Adipose tissue (tissue), 3 donors: Measurements from ENCODE around the gene GPR31. TPM values are rescaled to one million over a fixed set of nuclear protein-coding genes. Genes with fewer than 3 reads are reported as not detected.
"Not testable (repeated sequence)": the region's sequence is repeated elsewhere in the genome, so short reads cannot be mapped to it uniquely, and the experiment has no call there.

Experiments
- H3K27ac ChIP-seq: one replicate; pipeline ENCODE4 v1.5.1; 2013; ENCODE audit warnings: low read depth, low read length
- WGBS, 3 donors: extraction: QIAGEN DNeasy Blood & Tissue Kit; methylation state at CpG; one replicate each; pipeline ENCODE4 v1.1.7; 2013; 5-methylcytosine and 5-hydroxymethylcytosine counted together
- polyA plus RNA-seq, 3 donors: library from polyadenylated mRNA; stranded (reverse); fragments of 200-250 nt; gene quantifications; one replicate each; pipeline ENCODE4 v1.2.3, GENCODE V29; 2013
- donor health status: healthy with polysubstance abuse.
- donor health status: Bipolar disorder and iron deficiency.
- donor health status: healthy.

GPR31 gene
- not detected for polyA plus RNA-seq

- 59 to 75% (median 60%) methylated on average over 4 of the region's 4 CpGs for WGBS, 3 donors
- no peak within 1 kb of the TSS for H3K27ac ChIP-seq
Observed at GRCh38 chr6:167157863-167158262, at the start of gene GPR31. Gene GPR31, minus strand, starts transcription at chr6:167157980. Its CDS starts 149 bp downstream, at chr6:167157831.

- H3K27ac ChIP-seq, result no peak overlapping the region
- 79 to 85% (median 83%) methylated on average over 7 of the region's 7 CpGs for WGBS, 3 donors
Observed at GRCh38 chr6:167207527-167207926, 49.7 kb upstream of the GPR31 start.

- not testable (repeated sequence) for H3K27ac ChIP-seq
- 83 to 90% (median 86%) methylated on average over 10 to 11 of the region's 11 CpGs for WGBS, 3 donors
Observed at GRCh38 chr6:167205316-167205715, 47.5 kb upstream of the GPR31 start.

- not testable (repeated sequence) for H3K27ac ChIP-seq
- WGBS, 3 donors, result 67 to 84% (median 80%) methylated on average over 7 to 9 of the region's 10 CpGs
Observed at GRCh38 chr6:167204059-167204348, 46.2 kb upstream of the GPR31 start.

- H3K27ac ChIP-seq, result not testable (repeated sequence)
- WGBS, 3 donors, result 73 to 81% (median 74%) methylated on average over 22 to 27 of the region's 29 CpGs
Observed at GRCh38 chr6:167203261-167204058, 45.7 kb upstream of the GPR31 start.

GRCh38 chr6:167202613-167203012 lies 44.8 kb upstream of the GPR31 start:
- H3K27ac ChIP-seq, result not testable (repeated sequence)
- WGBS, 3 donors, result 75 to 87% (median 83%) methylated on average over 5 to 8 of the region's 8 CpGs

GRCh38 chr6:167200806-167201205 lies 43.0 kb upstream of the GPR31 start:
- 93 to 96% (median 95%) methylated on average over 14 of the region's 14 CpGs for WGBS, 3 donors
- H3K27ac ChIP-seq, result no peak overlapping the region

GRCh38 chr6:167195941-167196610 lies 38.3 kb upstream of the GPR31 start:
- 58 to 65% (median 62%) methylated on average over 9 to 11 of the region's 21 CpGs for WGBS, 3 donors
- H3K27ac ChIP-seq, result not testable (repeated sequence)

- 66 to 81% (median 77%) methylated on average over 6 of the region's 6 CpGs for WGBS, 3 donors
- not testable (repeated sequence) for H3K27ac ChIP-seq
Observed at GRCh38 chr6:167193515-167194125, 35.8 kb upstream of the GPR31 start.

- 93 to 95% (median 94%) methylated on average over 8 of the region's 8 CpGs for WGBS, 3 donors
- H3K27ac ChIP-seq, result not testable (repeated sequence)
Observed at GRCh38 chr6:167191043-167191583, 33.3 kb upstream of the GPR31 start.

GRCh38 chr6:167187275-167187674 lies 29.5 kb upstream of the GPR31 start:
- 55 to 72% (median 66%) methylated on average over 8 to 9 of the region's 9 CpGs for WGBS, 3 donors
- H3K27ac ChIP-seq, result not testable (repeated sequence)

- H3K27ac ChIP-seq, result not testable (repeated sequence)
- 66 to 82% (median 74%) methylated on average over 3 of the region's 3 CpGs for WGBS, 3 donors
Observed at GRCh38 chr6:167185101-167185500, 27.3 kb upstream of the GPR31 start.

GRCh38 chr6:167182913-167183314 lies 25.1 kb upstream of the GPR31 start:
- 5 to 17% (median 5%) methylated on average over 4 of the region's 8 CpGs for WGBS, 3 donors
- not testable (repeated sequence) for H3K27ac ChIP-seq

GRCh38 chr6:167181351-167181750 lies 23.6 kb upstream of the GPR31 start:
- H3K27ac ChIP-seq, result not testable (repeated sequence)
- WGBS, 3 donors, result no CpG with 5 or more reads among the region's 6 CpGs

- WGBS, 3 donors, result 74 to 82% (median 78%) methylated on average over 4 to 8 of the region's 8 CpGs
- not testable (repeated sequence) for H3K27ac ChIP-seq
Observed at GRCh38 chr6:167180086-167180485, 22.3 kb upstream of the GPR31 start.

- 85 to 91% (median 88%) methylated on average over 18 to 24 of the region's 31 CpGs for WGBS, 3 donors
- not testable (repeated sequence) for H3K27ac ChIP-seq
Observed at GRCh38 chr6:167178896-167179655, 21.3 kb upstream of the GPR31 start.

GRCh38 chr6:167177271-167177670 lies 19.5 kb upstream of the GPR31 start:
- 85 to 87% (median 85%) methylated on average over 12 to 14 of the region's 14 CpGs for WGBS, 3 donors
- not testable (repeated sequence) for H3K27ac ChIP-seq

GRCh38 chr6:167172011-167172410 lies 14.2 kb upstream of the GPR31 start:
- WGBS, 3 donors, result 80 to 85% (median 82%) methylated on average over 10 to 13 of the region's 13 CpGs
- not testable (repeated sequence) for H3K27ac ChIP-seq
